CD8-positive, alpha-beta memory T cell (primary cell): ENCODE measurements around the gene ABHD17C. TPM values are rescaled to one million over a fixed set of nuclear protein-coding genes. Genes with fewer than 3 reads are reported as not detected.

Source experiments
- CTCF ChIA-PET: fragments of 350-600 bp; sonication (Branson Sonifier 250); formaldehyde crosslinking; loops from one replicate; lab custom pipeline; 2021; ENCODE audit warnings: antibody characterized with exemption; lab: Charles Lee
- POLR2A ChIA-PET: fragments of 350-600 bp; sonication (Branson Sonifier 250); formaldehyde crosslinking; loops from one replicate; lab custom pipeline; 2021; ENCODE audit warnings: antibody characterized with exemption; lab: Charles Lee
- DNase-seq, 5 donors: peaks; one replicate each; pipeline versions ENCODE4 v3.0.0 to v3.0.0-alpha.2; 2020 to 2022; ENCODE audit warnings: mixed read lengths in 1 of 5
- H3K27ac ChIP-seq: one replicate; pipeline ENCODE4 v1.7.0; 2013; ENCODE audit warnings: low read depth, mild to moderate bottlenecking, low read length, moderate library complexity
- H3K27me3 ChIP-seq: 2 replicates; pipeline ENCODE4 v1.7.0; 2013; ENCODE audit warnings: low read length, mild to moderate bottlenecking; ENCODE audit not compliant: insufficient read depth, poor library complexity, severe bottlenecking
- H3K36me3 ChIP-seq: 2 replicates; pipeline ENCODE4 v1.7.0; 2013; ENCODE audit warnings: mild to moderate bottlenecking, low read length, moderate library complexity; ENCODE audit not compliant: insufficient read depth
- H3K4me1 ChIP-seq: 2 replicates; pipeline ENCODE4 v1.7.0; 2013; ENCODE audit warnings: mild to moderate bottlenecking, low read length, moderate library complexity; ENCODE audit not compliant: insufficient read depth
- H3K4me3 ChIP-seq: 2 replicates; pipeline ENCODE4 v1.7.0; 2013; ENCODE audit warnings: mild to moderate bottlenecking, low read length
- H3K9me3 ChIP-seq: 2 replicates; pipeline ENCODE4 v1.7.0; 2013; ENCODE audit warnings: mild to moderate bottlenecking, low read length
- H3K27ac Mint-ChIP-seq, 8 donors: one replicate each; pipeline ENCODE4 v1.8.0; 2020 to 2021; ENCODE audit warnings: mixed read lengths in 8 of 8, mild to moderate bottlenecking in 6 of 8, inconsistent platforms in 3 of 8, moderate library complexity in 3 of 8
- H3K27me3 Mint-ChIP-seq, 2 donors: one replicate each; pipeline ENCODE4 v1.8.0; 2020 to 2021; ENCODE audit warnings: mixed read lengths in 2 of 2, mild to moderate bottlenecking in 1 of 2, moderate library complexity in 1 of 2
- H3K36me3 Mint-ChIP-seq, 3 donors: one replicate each; pipeline ENCODE4 v1.8.0; 2020 to 2021; ENCODE audit warnings: mixed read lengths in 3 of 3, inconsistent platforms in 1 of 3, mild to moderate bottlenecking in 1 of 3
- H3K4me1 Mint-ChIP-seq, 3 donors: one replicate each; pipeline ENCODE4 v1.8.0; 2020 to 2021; ENCODE audit warnings: mixed read lengths in 3 of 3, inconsistent platforms in 1 of 3, mild to moderate bottlenecking in 1 of 3
- H3K4me3 Mint-ChIP-seq, 7 donors: one replicate each; pipeline ENCODE4 v1.8.0; 2020 to 2021; ENCODE audit warnings: mixed read lengths in 7 of 7, mild to moderate bottlenecking in 6 of 7, moderate library complexity in 4 of 7, inconsistent platforms in 2 of 7
- H3K9me3 Mint-ChIP-seq, 5 donors: one replicate each; pipeline ENCODE4 v1.8.0; 2020 to 2022; ENCODE audit warnings: mixed read lengths in 5 of 5, mild to moderate bottlenecking in 3 of 5, moderate library complexity in 2 of 5, inconsistent platforms in 1 of 5
- polyA plus RNA-seq: library from polyadenylated mRNA; unstranded; fragments of 300-500 nt; fragmentation: Illumina TruSeq; gene quantifications from one replicate; pipeline ENCODE4 v1.2.3, GENCODE V29; 2021
- total RNA-seq, 2 experiments: library from RNA; stranded (reverse); gene quantifications; one replicate each; pipeline ENCODE4 v1.2.3, GENCODE V29; 2021

The ABHD17C gene
- total and polyA plus RNA-seq, 3 experiments from 2014 or later: 3.1 to 6.3 (median 5.6) TPM

- Histone ChIP-seq H3K27me3 (no peaks in the 10 kb centered on the region), H3K4me3 (no peak overlapping the region), H3K36me3 (no peaks in the 10 kb centered on the region), H3K27ac (no peak overlapping the region), H3K4me1 (peaks cover 4% of the 10 kb centered on the region), H3K9me3 (no peaks in the 10 kb centered on the region)
- Mint-ChIP-seq H3K9me3 (no peaks in the 10 kb centered on the region), H3K27ac (peak overlapping the region in 1 of 8 donors; percentile 41), H3K27me3 (peaks cover 0 to 8% of the 10 kb centered on the region in 2 donors), H3K4me3 (no peak overlapping the region), H3K36me3 (peaks cover 0 to 5% (median 0%) of the 10 kb centered on the region in 3 donors), H3K4me1 (peaks cover 8 to 23% (median 18%) of the 10 kb centered on the region in 3 donors)
- ChIA-PET CTCF (no interaction called here), POLR2A (no interaction called here)
- no peak for DNase-seq
Measured at GRCh38 chr15:80701676-80702311, 6.7 kb downstream of the ABHD17C start.

GRCh38 chr15:80703081-80703480, 8.0 kb downstream of the ABHD17C start:
- Histone ChIP-seq H3K9me3 (no peaks in the 10 kb centered on the region), H3K4me3 (no peak overlapping the region), H3K36me3 (no peaks in the 10 kb centered on the region), H3K27me3 (no peaks in the 10 kb centered on the region), H3K27ac (no peak overlapping the region), H3K4me1 (no peaks in the 10 kb centered on the region)
- peaks cover 0 to 5% (median 0%) of the 10 kb centered on the region in 3 donors for H3K36me3 Mint-ChIP-seq
- DNase-seq: no peak
- ChIA-PET POLR2A (no interaction called here), CTCF (no interaction called here)
- H3K27ac Mint-ChIP-seq: no peak overlapping the region
- peaks cover 0 to 8% of the 10 kb centered on the region in 2 donors for H3K27me3 Mint-ChIP-seq
- no peaks in the 10 kb centered on the region for H3K9me3 Mint-ChIP-seq
- H3K4me1 Mint-ChIP-seq: peaks cover 0 to 13% (median 11%) of the 10 kb centered on the region in 3 donors
- H3K4me3 Mint-ChIP-seq: no peak overlapping the region

- Histone ChIP-seq H3K4me1 (no peaks in the 10 kb centered on the region), H3K27me3 (no peaks in the 10 kb centered on the region), H3K27ac (no peak overlapping the region), H3K4me3 (no peak overlapping the region), H3K9me3 (no peaks in the 10 kb centered on the region), H3K36me3 (no peaks in the 10 kb centered on the region)
- POLR2A ChIA-PET: no interaction called here
- Mint-ChIP-seq H3K9me3 (no peaks in the 10 kb centered on the region), H3K27me3 (peaks cover 0 to 8% of the 10 kb centered on the region in 2 donors), H3K4me3 (no peak overlapping the region), H3K4me1 (peaks cover 0 to 9% (median 8%) of the 10 kb centered on the region in 3 donors), H3K27ac (peak overlapping the region in 1 of 8 donors; percentile 40), H3K36me3 (peaks cover 0 to 5% (median 0%) of the 10 kb centered on the region in 3 donors)
- CTCF ChIA-PET: no interaction called here
- no peak for DNase-seq
Measured at GRCh38 chr15:80703965-80704364, 8.9 kb downstream of the ABHD17C start.

- Mint-ChIP-seq H3K36me3 (peaks cover 0 to 5% (median 0%) of the 10 kb centered on the region in 3 donors), H3K4me3 (no peak overlapping the region), H3K9me3 (no peaks in the 10 kb centered on the region), H3K4me1 (peaks cover 0 to 9% (median 8%) of the 10 kb centered on the region in 3 donors), H3K27me3 (peaks cover 0 to 4% of the 10 kb centered on the region in 2 donors), H3K27ac (no peak overlapping the region)
- H3K4me3 ChIP-seq: no peak overlapping the region
- ChIA-PET POLR2A (no interaction called here), CTCF (no interaction called here)
- H3K36me3 ChIP-seq: no peaks in the 10 kb centered on the region
- no peaks in the 10 kb centered on the region for H3K4me1 ChIP-seq
- H3K9me3 ChIP-seq: no peaks in the 10 kb centered on the region
- H3K27ac ChIP-seq: no peak overlapping the region
- DNase-seq: no peak
- no peaks in the 10 kb centered on the region for H3K27me3 ChIP-seq
Measured at GRCh38 chr15:80706161-80706560, 11.1 kb downstream of the ABHD17C start.

DNA sequence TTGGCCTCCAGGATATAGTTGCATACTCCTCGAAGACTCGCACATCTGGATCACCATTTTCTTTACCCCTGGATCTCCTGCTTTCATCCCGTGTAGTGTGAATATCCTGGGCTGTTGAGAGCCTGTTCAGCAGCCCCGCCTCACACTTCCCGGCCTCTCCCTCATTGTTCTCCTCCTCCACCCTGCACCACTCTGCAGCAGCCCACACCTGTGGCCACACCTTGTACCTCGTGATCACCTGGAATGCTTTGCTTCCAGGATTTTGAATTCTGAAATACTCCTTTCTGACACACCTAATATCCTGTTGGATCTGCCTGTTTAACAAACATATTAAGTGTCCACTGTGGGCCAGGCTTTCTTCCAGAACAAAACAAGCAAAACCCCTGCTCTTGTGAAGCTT, 14.4 kb downstream of the ABHD17C start:
- Histone ChIP-seq H3K27me3 (no peaks in the 10 kb centered on the region), H3K27ac (no peak overlapping the region), H3K4me1 (no peaks in the 10 kb centered on the region), H3K9me3 (no peaks in the 10 kb centered on the region), H3K4me3 (no peak overlapping the region), H3K36me3 (no peaks in the 10 kb centered on the region)
- H3K4me1 Mint-ChIP-seq: peaks cover 0 to 3% (median 0%) of the 10 kb centered on the region in 3 donors
- no peak overlapping the region for H3K4me3 Mint-ChIP-seq
- peaks cover 0 to 5% (median 0%) of the 10 kb centered on the region in 3 donors for H3K36me3 Mint-ChIP-seq
- H3K9me3 Mint-ChIP-seq: no peaks in the 10 kb centered on the region
- ChIA-PET CTCF (no interaction called here), POLR2A (no interaction called here)
- DNase-seq: no peak
- no peak overlapping the region for H3K27ac Mint-ChIP-seq
- no peaks in the 10 kb centered on the region for H3K27me3 Mint-ChIP-seq

- Mint-ChIP-seq H3K27me3 (no peaks in the 10 kb centered on the region), H3K36me3 (no peaks in the 10 kb centered on the region), H3K9me3 (no peaks in the 10 kb centered on the region), H3K27ac (peak overlapping the region in 1 of 8 donors; percentile 39), H3K4me3 (no peak overlapping the region), H3K4me1 (peaks cover 0 to 1% (median 0%) of the 10 kb centered on the region in 3 donors)
- CTCF ChIA-PET: interaction anchor here (1.1 kb wide), 1 partner anchor 29 kb away, joined by 3 read pairs; no protein-coding TSS in a partner anchor
- POLR2A ChIA-PET: no interaction called here
- Histone ChIP-seq H3K9me3 (no peaks in the 10 kb centered on the region), H3K27me3 (no peaks in the 10 kb centered on the region), H3K27ac (no peak overlapping the region), H3K4me3 (no peak overlapping the region), H3K4me1 (no peaks in the 10 kb centered on the region), H3K36me3 (no peaks in the 10 kb centered on the region)
- DNase-seq: no peak
Measured at GRCh38 chr15:80710635-80711554, 15.8 kb downstream of the ABHD17C start.

- H3K4me3 ChIP-seq: no peak overlapping the region
- no peaks in the 10 kb centered on the region for H3K9me3 ChIP-seq
- no peaks in the 10 kb centered on the region for H3K27me3 Mint-ChIP-seq
- no peaks in the 10 kb centered on the region for H3K9me3 Mint-ChIP-seq
- POLR2A ChIA-PET: no interaction called here
- no peak overlapping the region for H3K4me3 Mint-ChIP-seq
- H3K27ac ChIP-seq: no peak overlapping the region
- peak overlapping the region in 1 of 8 donors; percentile 25 for H3K27ac Mint-ChIP-seq
- no peaks in the 10 kb centered on the region for H3K27me3 ChIP-seq
- DNase-seq: no peak
- no peaks in the 10 kb centered on the region for H3K4me1 ChIP-seq
- H3K36me3 ChIP-seq: no peaks in the 10 kb centered on the region
- CTCF ChIA-PET: no interaction called here
- H3K4me1 Mint-ChIP-seq: peaks cover 0 to 1% (median 0%) of the 10 kb centered on the region in 3 donors
- no peaks in the 10 kb centered on the region for H3K36me3 Mint-ChIP-seq
Measured at GRCh38 chr15:80711886-80712285, 16.8 kb downstream of the ABHD17C start.

DNA sequence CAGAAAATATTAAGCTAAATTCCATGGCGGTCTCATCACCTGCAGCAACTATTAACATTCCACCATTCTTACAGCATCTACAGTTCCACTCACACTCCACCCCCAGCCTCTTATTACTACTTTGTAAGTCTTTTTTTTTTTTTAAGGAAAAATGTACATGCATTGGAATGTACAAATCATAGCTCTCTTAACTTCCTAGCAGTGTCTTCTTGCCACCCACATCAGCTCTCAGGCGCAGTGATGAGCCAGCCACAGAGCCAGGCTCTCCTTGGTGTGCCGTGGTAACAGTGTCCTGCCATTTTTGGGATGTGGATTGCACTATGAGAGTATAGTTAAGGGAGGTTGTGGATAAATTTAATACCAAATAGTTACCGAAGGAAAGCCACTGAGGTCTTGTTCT, 17.8 kb downstream of the ABHD17C start:
- Histone ChIP-seq H3K27me3 (no peaks in the 10 kb centered on the region), H3K4me1 (no peaks in the 10 kb centered on the region), H3K4me3 (no peak overlapping the region), H3K36me3 (no peaks in the 10 kb centered on the region), H3K27ac (no peak overlapping the region), H3K9me3 (no peaks in the 10 kb centered on the region)
- DNase-seq: no peak
- Mint-ChIP-seq H3K27me3 (no peaks in the 10 kb centered on the region), H3K4me3 (no peak overlapping the region), H3K36me3 (no peaks in the 10 kb centered on the region), H3K4me1 (peaks cover 0 to 1% (median 0%) of the 10 kb centered on the region in 3 donors), H3K27ac (no peak overlapping the region), H3K9me3 (no peaks in the 10 kb centered on the region)
- ChIA-PET CTCF (no interaction called here), POLR2A (no interaction called here)
